GM12892 (cell line): ENCODE measurements around the gene NF2.

ENCODE experiments used
- POLR2A ChIP-seq: IDR thresholded peaks from 2 replicates; pipeline ENCODE4 v1.6.1; 2011; ENCODE audit warnings: low read depth, low read length, control low read depth
- POLR2AphosphoS5 ChIP-seq: IDR thresholded peaks from 2 replicates; pipeline ENCODE4 v1.6.1; 2011; ENCODE audit warnings: low read depth, low read length, control low read depth
- TAF1 ChIP-seq: IDR thresholded peaks from 2 replicates; pipeline ENCODE4 v1.6.1; 2011; ENCODE audit warnings: low read depth, mild to moderate bottlenecking, control low read depth, low read length, borderline replicate concordance

- TF ChIP-seq TAF1 (no peak), POLR2A (no peak), POLR2AphosphoS5 (no peak)
These were observed 51.4 kb downstream of the NF2 start for GRCh38 chr22:29654882-29655281.
